ENCODE results near the gene CHD9NB.
A peak's percentile ranks its signal among the peaks of the same experiment; 100 is the strongest.

CHD9NB gene

DNA sequence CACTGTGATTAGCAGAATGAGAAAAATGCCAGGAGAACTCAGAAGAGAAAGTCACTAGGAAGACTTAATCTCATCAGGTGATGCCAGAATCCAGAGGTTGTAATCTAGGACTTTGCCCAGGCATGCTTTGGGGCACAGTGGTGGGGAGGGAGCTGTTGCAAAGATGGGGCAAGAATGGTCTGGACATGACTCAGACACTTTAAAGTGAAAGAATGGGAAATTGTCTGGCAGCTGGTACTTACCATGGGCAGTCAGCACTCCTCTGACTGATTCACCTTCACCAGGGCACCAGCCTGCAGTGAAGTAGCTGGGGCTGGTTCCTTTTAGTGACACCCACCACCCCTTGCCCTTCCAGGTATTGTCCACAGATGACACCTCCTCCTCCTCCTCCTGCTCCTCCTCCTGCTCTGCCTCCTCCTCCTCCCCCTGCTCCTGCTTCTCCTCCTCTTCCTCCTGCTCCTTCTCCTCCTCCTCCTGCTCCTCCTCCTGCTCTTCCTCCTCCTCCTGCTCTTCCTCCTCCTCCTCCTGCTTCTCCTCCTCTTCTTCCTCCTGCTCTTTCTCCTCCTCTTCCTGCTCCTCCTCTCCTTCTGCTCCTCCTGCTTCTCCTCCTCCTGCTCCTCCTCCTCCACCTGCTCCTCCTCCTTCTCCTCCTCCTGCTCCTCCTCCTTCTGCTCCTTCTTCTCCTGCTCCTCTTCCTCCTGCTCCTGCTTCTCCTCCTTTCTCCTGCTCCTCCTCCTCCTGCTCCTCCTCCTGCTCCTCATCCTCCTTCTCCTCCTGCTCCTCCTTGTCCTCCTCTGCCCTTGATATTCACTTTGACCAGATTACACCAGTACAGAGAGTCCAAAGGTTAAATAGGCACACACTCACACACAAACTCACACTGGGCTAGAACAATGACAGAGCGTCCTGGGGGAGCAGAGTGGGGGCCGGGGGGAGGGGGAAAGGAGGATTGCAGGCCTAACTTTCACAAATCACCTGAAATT lies at the start of gene CHD9NB:
Gene CHD9NB, minus strand, starts transcription at position 379 of the 983 bp plus-strand sequence. CDS start 8,739 bp downstream, outside the sequence.
- DNase-seq = peak; percentile 50

DNA sequence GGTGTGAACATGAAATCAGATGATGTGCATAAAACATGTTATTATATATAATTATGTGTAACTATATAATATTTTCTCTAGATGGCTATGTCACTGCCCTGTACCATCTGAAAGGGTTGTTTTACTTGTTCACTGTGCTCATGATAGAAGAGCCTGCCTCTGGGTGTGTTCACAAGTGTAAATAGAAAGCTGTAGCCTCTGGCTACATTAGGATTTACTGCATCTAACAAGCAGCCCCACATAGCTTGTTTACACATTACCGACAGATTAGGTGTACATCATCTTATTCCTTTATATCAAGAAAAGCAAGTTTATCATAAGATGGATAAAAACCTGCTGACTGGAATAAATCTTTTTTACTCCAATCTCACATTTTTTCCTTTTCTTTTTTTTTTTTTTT lies 48.2 kb upstream of the CHD9NB start:
- DNase-seq = peak; percentile 11

DNA sequence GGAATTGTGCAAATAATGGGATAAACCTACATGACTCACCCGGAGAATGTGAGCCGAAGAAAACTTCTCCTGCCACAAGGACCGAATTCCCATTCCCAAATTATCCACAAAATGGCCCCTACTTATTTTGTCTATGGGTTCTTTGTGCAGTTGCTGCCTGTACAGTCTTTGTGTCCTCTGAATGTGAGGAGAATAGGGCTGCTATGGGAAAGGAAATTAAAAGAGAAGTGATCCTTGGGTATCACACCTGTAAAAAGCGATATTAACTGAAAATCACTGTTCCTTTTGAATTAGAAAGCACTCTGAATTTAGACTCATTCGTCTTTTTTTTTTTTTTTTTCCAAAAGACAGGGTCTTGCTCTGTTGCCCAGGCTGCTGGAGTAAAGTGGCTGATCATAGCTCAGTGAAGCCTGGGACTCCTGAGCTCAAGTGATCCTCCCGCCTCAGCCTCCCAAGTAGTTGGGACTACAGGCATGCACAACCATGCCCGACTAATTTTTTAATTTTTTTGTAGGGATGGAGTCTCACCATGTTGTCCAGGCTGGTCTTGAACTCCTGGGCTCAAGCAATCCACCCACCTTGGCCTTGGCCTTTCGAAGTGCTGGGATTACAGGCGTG lies 47.5 kb upstream of the CHD9NB start:
- DNase-seq = no peak

DNA sequence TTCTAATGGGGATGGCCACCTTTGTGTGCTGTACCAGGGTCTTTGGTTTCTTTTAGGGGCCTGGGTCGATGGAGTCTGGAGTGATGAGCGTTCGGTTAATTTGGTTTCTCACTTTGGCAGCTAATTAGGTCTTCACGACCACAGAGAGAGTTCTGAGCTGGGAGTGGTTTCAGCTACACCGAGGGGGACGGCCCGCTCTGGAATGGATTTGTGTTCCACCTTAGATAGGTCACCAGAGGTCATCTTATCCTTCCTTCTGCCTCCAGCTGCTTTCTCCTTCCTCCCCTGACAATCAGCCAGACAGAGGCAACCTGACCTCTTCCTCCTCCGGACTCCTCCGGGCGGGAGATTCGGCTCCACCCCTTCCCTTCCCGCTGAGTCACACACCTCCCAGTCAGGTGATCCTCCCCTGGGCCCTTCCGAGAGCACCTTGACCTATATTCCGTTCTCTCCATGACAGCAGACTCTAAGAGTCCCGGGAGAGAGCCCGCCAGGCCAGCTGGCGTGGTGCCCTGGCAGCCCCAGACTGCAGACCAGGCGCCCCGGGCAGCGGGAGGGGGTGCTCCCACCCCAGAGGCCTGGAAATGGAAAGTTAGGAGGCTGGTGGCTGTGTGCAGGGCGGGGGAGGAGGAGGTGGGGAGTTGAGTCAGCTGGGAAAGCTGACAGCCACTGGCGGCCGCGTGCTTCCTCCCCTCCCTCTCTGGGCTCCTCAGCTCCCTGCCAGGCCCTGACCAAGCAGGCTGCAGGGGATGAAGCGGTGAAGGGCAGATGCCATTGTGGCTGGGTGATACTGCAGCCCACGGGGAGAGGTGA lies 46.8 kb upstream of the CHD9NB start:
- peak; percentile 100 for DNase-seq

DNA sequence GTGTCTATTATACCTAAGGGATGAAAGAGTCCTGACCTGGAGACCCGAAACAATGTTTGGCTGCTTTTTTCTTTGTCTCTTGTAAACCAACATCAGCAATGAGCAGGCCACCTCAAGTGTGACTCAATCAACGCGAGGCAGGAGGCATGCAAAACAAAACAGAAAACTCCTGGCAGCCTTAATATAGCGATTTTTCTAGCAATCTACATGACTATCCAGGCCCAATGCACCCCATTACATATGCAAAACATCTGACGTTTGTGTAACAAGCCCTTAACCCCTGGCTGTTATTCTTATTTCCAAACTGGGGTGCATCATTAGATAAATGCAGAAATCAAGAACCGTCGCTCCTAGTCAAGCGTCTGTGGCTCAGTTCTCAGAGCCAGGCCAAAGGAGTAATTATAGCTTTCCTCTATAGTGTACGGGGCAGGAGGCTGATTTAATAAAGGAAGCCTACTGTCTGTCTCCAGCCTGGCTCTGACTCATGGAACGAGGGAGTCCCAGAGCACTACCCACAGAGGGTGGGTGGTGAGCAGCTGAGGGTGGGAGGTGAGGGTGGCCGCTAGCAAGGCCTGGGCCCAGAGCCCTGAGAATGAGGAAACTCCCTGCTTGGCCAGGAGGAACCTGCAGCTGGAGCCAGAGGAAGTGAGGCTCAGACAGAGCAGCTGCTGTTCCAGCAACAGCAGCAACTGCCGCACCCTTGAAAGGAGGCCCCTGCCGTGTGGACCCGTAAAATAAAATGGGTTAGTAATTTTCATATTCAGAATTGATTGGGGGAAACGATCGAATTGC lies 46.0 kb upstream of the CHD9NB start:
- peak; percentile 83 for DNase-seq

DNA sequence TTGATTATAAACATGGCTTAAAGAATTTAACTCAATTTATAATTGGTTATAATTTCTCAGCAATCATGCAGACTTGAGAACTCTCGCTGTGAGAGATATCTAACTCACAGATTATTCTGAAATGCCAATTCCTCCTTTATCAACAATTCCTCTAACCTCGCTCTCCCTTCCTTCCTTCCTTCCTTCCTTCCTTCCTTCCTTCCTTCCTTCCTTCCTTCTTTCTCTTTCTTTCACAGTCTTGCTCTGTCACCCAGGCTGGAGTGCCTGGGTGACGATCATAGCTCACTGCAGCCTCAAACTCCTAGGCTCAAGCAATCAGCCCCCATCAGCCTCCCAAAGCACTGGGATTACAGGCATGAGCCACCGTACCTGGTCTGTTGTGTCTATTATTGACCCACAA lies 44.5 kb upstream of the CHD9NB start:
- DNase-seq = no peak

DNA sequence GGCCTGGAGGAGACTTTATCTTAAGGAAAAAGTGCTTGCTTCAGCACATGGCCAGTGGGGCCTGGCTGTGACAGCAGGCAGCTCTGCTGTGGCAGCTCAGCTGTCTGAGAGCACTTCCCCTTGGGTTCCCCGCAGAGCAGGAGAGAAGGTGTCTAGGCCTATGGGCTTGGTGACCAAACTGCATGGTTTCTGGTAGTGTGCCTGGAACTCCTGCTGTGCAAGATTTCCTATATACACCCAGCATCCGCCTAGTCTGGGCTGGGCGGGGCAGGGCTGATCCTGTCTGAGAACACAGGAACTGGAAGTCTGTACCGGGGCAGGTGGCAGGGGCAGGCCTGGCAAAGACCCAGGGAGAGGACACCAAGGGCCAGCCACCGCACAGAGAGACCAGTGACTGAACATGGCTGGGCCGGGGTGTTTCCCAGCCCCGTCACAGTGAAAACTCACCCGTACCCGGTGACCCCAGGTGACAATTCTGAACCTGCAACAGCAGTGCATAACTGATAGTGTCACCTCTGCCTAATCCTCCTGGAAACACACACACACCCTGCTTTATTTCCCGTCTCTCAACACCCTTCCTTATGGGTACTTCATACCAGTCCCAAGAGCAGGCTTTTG lies 41.4 kb upstream of the CHD9NB start:
- DNase-seq = no peak

DNA sequence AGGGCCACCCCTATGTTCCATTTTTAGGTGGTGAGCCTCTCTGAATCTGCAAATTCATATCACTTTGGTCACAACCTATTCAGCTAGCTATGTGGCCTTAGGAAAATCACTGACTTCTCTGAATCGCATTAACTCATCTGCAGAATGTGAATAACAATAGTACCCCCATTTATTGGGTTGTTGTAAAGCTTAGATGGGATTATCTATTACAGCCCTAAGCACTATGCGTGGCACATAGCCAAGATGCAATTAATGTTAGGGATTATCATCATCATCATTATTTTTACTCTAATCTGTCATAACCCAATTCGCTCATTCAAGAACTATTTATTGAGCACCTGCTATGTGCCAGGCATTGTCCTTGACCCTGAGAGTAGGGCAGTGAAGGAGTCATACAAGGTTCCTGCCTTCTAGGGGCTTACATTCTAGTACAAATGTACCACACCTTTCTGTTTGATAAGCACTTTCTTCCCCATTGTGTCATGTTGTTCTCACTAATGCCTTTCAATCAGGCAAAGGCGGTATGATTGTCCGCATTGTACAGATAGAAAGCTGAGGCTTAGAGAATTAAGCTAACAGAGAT lies 40.6 kb upstream of the CHD9NB start:
- no peak for DNase-seq

DNA sequence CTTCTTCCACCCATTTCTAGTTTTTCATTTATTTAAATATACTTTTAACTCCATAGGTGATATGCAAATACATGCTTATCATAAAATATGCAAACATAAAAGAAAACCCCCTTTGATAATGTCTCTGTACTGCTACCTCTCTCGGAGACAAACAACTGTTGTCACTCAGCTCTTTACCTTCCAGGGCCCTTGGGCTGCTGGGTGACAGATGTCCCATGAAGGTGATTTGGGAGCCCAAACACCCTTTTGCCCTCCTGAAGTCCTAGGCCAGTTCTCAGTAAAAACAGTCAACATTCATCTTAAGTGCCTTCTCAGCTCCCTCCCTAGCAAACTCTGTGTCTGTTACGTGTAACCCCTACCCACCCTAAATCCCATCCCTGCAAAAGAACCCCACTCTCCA lies 39.6 kb upstream of the CHD9NB start:
- no peak for DNase-seq

DNA sequence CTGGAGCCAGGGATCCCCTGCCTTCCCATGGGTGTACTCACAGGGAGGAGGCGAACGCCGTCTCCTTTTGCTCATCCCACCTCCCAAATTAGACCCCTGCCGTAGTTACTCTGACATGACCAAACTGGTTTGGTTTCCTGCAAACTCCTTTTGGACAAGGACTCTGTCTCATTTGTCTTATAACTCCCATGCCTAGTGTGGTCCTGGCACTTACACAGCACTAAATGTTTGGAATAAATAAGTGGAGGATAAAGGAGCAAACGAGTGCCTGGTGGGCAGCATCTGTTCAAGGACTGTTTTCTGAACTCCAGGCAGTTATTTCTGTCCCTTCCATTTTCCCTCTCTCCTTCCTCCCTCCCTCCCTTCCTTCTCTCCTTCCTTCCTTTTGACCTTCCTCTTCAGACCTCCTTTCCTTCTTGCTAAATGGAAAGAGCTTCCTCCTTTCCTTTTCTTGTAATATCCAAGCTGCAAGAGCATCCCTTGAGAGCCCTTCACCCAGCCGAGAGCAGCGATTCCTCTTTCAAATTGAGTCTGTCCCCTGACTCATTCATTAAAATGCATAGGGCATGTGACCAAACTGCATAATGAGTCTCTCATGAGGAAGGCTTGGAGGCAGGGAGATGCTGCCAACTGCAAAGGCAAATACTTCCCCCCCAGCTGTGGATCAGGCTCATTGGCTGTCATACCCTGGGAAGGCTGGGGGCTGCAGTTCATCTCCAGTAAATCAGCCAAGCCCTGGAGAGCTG lies 38.9 kb upstream of the CHD9NB start:
- DNase-seq = peak; percentile 93

DNA sequence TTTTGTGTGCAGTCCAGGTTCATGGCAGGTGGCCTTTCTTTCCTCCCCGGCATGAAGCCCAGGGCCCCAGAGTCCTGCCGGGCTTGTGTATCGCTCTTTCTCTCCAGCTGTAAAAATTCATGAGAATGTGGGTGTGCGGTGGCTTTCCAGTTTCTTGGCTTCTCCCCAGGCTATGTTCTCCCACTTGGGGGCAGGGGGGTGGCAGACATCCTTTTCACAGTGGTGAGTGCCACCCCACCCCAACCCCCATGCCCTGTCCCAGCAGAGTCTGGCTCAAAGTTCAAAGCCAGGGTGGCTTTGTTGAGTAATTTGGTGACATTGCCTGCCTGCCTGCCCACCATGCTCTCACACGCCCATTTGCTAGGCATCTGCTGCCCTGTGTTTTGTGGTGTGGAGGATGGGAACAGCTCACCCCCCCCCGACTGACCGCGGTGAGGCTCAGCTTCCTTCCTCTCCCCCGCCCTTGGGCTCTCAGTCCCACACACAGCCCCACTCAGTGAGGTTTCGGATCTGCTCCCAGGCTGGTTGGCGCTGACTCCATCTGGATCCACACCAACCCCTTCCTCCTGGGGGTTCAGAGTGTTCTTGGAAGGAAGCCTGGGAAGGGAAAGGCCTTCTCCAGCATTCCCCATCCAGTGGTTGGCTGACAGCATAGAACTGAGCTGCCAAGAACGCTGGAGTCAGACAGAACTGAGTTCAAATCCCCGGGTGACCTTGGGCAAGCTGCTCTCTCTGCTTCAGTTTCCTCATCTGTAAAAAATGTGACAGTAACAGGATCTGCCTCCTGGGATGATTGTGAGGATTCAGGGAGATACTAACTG lies 38.1 kb upstream of the CHD9NB start:
- DNase-seq = no peak

DNA sequence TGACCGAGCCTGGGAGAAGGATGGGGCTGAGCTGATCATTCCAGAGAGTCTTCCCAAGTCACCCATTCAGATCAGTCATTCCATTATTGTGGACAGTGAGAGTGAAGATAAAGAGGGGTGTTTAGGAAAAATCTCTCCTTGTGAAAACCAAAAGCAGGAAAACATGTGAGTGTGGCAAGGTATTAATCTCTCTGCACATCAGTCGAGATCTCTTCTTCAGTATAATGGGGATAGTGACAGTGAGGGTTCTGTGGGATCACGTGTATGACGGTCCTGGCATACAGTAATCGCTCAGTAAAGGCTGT lies 37.5 kb upstream of the CHD9NB start:
- DNase-seq = no peak

DNA sequence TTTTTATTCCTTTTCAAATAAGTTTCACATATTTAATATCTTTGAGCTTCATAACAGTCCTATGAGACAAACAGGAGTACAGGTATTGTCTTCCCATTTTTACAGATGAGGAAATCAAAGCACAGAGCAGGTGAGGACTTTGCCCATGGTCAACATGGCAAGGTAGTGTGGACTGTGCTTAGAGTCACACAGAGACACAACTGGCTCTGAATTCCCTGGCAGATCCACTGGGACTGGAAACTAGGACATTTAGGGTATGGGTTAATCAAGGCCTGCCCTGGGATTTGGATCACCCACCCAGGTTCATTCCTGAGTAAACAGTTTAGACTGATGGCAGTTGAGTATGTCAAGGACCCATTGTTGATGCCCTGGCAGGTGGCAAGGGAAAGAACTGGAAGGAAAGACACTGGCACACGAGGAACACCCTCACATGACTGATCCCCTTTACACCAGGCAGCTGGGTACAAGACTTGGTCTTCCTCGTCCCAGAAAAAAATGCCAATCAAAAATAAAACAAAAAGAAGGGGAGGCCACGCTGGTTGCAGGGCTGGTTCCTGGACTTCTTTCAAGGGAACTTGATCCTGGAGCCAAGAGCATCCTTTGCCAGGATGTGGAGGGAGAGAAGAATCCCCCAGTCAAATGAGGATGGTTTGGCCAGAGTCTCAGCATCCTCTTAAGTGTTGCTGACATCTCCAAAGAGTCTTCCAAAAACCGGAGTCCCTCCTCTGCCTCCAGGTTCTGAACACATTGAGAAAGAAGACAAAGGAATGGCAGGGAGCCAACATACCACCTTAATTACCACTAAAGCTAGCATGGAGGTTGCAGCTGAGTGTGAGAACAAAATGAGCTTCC lies 37.0 kb upstream of the CHD9NB start:
- peak; percentile 78 for DNase-seq

DNA sequence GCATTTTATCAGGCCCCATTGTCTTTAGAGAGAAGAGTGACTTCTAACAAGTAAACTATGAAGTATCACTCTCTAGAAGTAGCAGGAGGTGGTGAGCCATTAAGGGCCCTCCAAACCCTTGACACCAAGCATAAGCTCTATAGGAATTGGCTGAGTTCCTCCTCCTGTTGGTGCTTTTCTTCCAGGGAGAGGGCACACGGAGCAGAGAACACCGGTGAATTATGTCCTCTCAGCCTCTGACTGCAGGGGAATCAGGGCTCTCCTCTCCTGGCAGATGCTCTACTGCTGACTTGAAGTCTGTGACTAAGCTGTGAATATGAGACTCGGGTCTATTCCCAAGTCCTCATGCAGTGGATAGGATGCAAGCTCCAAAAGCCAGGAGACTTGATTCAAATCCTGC lies 34.4 kb upstream of the CHD9NB start:
- no peak for DNase-seq

DNA sequence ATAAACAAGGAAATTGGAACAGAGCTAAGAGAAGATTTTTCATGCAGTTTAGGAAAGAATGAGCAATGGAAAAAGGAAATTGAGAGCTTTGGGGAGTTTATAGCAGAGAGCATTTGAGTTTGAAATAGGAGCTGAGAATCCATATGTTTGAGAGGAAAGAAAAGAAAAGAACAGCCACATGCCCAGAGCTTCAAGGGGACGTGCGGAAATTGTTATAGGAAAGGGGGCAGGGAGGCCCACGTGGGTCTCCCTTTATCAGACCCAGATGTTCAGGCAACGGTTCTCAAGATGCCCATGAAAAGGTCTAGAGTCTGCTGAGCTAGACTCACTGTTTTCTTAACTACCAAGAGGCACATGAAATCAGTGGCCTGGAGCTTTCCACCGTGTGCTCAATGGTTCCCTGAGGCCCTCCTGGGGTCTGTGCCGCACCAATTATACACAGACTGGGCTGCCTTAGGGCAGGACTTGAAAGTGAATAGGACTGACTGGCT lies 33.3 kb upstream of the CHD9NB start:
- DNase-seq = peak; percentile 4

DNA sequence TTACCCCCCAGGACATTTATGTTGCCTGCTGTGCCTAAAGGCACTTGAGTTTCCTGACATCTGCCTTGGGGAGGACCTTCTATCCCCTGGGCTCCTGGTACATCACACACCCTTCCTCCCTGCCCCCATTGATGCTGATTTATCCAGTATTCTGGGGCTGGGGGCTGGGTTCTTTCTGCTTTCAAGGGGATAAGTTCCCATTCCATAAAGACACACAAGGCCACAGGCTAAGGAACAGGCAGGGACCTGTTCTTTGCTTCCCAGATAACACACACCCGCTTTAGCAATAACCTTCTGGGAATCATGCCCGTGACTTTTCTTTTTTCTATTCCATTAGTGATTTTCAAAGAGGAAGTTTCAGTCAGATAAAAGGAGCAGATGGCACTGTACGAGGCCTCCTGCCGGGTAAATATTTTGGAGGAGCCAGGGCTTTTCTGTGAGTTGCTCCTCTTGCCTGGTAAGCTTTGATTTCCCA lies 32.7 kb upstream of the CHD9NB start:
- DNase-seq = peak; percentile 82

DNA sequence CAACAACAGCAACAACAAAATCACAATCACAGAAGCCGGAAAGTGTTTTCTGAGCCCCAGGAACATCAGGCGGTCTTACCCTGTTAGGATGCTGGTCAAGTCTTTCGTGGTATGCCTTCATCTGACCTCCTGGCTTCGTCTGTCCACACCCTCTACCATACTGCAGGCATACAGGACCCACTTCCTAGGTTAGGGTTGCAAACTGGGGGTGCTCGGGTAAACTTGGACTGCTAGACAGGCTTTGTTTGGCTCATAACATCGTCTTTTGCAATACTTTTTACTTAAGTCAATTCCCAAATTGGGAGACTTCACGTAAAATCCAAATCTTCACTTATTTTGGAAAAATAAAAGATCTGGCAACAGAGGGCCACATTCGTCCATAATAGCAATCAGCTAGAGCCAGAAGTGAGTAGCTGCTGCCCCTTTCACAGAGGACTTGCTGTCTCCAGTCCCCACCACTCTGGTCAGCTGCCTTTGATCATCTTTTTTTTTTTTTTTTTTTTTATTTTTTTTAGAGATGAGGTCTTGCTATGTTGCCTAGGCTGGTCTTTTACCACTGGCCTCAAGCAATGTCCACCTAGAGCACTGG lies 32.1 kb upstream of the CHD9NB start:
- DNase-seq = no peak

DNA sequence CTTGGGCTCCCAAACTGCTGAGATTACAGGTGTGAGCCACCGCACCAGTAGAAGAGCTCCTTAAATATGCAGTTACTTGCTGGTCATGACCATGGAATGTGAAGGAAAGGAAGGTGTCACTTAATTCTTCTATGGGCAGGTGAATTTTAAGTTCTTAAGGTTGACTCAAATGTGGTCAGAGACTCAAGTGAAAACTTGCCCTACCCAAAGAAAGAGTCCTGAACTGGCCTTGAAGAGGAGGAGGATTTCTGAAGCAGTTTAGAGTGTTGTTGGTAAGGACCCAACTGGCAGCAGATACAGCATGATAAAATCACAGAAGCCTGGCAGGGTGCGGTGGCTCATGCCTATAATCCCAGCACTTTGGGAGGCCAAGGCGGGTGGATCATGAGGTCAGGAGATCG lies 31.4 kb upstream of the CHD9NB start:
- DNase-seq = no peak

All from NCI-H1105 treated with DMSO at 0.1 percent for 48 hours (cell line).